GDM1 (cell line): ENCODE measurements around the gene TMEM54.

Experiments
- DNase-seq: peaks from one replicate; lab custom pipeline; 2025; lab: John Stamatoyannopoulos, UW

The TMEM54 gene, protein sequence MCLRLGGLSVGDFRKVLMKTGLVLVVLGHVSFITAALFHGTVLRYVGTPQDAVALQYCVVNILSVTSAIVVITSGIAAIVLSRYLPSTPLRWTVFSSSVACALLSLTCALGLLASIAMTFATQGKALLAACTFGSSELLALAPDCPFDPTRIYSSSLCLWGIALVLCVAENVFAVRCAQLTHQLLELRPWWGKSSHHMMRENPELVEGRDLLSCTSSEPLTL

DNA sequence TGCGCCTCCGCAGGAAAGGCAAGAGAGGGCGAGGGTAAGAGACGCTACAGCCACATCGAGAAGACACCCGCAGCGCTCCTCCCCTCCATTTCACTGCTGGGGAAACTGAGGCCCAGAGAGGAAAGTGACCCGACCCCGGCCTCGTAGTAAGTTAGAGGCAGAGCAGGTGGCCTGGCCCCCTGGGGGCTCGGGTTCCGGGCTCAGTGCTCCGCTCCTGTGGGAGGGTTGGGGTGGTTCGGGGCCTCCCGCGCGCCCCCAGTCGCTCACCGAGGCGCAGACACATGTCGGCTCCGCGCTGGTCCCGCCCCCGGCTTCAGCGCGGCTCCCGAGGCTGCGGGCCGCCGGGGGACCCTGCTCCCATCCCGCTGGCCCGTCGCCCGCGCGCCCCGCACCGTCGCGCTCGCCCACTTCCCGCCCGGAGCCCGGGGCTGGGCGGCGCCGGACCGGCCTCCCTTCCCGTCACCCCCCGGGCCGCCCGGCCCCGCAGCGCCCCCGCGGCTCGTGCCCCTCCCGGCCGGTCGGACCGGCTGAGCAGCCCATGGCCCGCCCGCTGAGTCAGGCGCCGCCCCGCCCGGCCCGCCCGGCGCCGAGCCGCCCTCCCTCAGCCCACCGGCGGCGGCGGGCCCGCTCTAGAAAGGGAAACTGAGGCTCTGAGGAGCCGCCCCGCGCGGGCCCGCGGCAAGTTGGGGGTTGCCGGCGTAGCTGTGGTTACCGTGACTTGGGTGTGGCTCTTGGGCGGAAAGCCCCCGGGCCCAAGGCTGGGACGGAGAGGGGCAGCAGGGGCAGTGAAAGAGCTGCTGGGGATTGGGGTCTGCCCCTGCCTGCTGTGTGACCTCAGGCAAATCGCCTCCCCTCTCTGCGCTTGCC is at the start of gene TMEM54:
TMEM54 (minus strand) TSS at position 434 of the 867 bp plus-strand sequence; CDS start at position 283, 151 bp downstream.
- no peak for DNase-seq

DNA sequence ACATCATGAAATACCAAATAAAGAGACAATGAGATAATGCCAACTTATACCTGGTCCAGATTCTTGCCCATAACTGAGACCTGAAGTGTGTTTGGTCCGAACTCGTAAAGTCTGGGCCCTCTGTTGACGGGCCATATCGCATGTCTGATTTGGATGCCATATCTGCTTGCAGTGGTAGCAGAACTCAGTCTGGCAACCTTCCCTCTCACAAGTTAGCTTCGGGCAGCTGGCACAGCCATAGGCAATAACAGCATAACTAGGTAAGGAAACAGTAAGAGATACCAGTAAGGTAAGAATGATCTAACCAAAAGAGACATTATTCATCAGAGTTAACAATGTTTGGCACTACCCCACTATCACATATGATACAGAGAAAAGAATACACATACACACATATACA is 48.3 kb upstream of the TMEM54 start:
- DNase-seq, result no peak

DNA sequence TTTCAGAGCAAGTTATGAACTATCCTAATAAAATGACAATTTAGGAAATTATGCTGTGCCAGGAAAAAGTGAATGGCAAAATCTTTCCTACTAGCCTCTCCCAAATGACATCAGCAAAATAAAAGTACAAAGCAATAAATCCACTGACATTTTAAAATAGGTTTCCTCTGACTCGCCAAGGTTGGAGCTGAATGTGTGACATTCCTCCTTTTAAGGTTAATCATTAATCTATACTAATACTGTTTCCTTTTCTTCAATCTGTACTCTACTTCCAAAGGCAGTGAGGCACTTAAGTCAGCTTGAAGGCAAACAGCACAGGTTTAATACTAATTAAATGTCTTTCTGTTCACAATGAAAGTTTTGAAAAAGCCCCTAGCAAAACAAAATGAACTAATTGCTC is 47.7 kb upstream of the TMEM54 start:
- DNase-seq, result no peak

DNA sequence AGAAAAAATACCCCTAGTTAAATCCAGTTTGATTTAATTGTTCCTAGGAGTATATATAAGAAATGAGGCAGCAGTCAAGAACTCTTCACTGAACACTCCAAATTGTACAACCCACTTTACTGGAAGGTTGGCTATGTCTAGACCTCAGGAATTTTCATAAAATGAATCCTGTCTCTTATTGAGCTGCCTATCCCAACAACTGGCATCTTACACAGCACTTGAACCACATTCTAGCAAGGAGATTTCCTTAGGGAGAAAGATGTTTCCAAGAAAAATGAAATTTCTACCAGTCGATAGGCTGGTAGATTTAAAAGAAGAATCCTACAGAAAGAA is 47.2 kb upstream of the TMEM54 start:
- no peak for DNase-seq

DNA sequence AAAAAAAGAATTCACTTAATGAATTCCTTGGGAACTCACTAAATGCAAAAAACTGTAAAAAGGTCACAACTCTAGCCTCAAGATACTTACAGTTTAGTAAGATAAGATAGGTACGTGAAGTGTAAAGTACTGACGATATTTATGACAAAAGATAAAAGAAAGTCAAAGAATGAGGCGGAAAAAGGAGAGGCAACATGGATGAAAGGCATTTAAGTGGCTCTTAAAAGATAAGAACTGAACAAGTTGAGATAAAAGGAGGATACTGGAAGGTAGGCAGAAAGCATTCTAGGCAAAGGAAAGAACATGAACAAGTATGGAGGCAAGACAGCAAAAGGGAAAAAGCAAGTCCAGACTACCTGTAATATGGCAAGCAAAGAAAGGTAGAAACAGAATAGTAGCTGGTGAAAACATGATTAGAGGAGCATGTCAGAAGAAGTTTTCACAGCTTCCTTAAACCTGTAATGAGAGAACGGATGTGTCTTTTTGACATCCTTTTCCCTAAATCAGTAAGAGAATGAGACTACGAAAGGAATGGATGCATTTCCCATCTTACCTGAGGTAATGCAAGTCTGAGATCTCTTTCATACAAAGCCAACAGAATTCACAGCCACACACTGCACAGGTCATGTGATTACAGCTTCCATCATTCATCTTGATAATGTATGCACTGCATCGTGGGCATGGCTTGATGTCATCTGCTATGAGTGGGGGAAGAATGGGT is 46.6 kb upstream of the TMEM54 start:
- no peak for DNase-seq

DNA sequence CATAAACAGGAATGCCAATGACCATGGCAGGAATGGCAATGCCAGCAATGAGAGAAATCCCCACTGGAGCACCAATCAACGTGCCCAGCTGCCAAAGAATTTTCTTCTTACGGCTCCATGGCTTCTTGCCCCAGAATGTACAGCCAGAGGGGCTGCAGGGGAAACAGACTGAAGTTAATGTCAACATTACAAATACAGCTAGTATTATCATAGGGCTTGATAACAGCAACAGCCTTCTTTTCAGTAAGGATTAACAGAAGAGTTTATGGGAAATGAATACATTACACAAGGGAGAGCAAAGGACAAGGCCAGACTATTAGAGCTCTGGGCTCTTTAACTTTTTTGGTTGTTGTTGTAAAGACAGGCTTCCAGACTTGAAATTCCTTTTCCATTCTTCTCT is 45.2 kb upstream of the TMEM54 start:
- DNase-seq, result no peak

DNA sequence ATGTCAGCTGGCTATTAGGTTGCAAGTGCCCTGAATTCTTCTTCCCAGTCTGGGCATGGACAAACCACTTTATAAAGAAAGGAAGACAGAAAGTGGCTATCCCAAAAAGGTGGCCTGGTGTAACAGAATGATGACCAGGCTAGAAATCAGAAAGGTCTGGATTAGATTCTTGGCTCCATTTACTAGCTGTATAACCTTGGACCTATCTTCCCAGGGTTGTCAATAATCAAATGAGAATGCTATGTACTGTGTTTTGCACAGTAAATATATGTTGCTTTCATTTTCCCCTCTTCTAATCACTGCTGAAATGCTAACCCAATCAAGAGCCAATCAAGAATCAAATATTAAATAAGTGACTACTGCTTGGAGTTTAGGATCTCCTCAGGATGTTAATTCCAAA is 43.0 kb upstream of the TMEM54 start:
- DNase-seq, result no peak

DNA sequence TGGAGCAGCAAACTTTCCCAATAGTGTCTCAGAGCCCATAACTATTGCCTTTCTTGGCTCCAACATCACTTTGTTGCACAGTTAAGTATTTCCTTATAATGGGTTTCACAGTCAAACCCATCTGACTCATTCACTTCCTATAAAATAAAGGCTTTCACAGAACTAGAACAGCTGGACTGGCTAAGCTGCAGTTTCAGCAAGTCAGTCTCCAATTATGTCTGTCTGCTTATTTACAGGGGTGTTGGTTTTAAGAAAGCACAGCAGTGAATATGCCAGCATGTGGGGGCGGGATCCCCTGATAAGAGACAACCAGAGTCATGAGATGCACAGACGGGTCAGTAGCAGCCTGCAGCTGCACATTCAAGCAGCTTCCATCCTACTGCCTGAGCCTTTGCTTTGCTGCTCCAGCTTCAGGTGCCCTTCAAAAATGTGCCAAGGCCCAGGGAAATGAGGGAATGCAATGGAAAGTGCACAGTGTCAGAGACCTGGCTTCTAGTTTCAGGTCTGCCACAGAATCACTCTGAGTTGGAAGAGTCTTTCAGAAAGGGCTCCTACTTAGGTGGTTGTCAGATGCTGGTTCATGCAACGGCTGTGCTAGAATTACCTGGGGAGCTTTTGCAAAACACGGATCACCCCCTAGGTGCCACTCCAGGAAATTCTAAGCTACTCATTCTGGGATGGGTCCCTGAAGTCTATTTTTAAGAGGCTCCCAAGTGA is 38.6 kb upstream of the TMEM54 start:
- no peak for DNase-seq

DNA sequence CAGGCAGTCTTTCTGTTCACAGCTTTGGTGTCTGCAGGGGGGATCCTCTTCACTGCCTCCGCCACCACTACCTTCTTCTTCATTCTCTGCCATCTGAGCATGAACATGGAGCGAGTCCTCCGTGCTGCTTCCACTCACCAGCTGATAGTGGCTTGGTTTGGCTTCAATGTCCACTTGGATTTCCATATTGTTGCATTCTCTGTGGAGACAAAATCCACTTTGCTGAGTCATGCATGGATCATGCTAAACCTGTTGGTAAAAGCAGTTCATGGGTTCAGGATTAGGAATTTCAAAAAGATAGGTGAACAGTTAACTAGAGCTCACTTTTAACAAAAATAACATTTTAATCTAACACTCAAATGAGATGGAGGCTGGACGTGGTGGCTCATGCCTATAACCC is 35.9 kb upstream of the TMEM54 start:
- no peak for DNase-seq

DNA sequence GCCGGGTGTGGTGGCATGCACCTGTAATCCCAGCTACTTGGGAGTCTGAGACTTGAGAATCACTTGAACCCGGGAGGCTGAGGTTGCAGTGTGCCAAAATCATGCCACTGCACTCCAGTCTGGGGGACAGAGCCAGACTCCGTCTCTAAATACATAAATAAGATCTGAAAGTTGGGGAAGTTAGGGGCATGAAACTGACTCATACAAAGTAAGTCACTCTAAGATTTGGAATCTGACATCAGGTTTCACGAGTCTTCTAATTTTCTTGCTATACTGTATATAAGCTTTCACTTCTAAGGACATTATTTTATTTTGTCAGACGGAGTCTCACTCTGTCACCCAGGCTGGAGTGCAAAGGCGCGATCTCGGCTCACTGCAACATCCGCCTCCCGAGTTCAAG is 33.3 kb upstream of the TMEM54 start:
- DNase-seq, result no peak

DNA sequence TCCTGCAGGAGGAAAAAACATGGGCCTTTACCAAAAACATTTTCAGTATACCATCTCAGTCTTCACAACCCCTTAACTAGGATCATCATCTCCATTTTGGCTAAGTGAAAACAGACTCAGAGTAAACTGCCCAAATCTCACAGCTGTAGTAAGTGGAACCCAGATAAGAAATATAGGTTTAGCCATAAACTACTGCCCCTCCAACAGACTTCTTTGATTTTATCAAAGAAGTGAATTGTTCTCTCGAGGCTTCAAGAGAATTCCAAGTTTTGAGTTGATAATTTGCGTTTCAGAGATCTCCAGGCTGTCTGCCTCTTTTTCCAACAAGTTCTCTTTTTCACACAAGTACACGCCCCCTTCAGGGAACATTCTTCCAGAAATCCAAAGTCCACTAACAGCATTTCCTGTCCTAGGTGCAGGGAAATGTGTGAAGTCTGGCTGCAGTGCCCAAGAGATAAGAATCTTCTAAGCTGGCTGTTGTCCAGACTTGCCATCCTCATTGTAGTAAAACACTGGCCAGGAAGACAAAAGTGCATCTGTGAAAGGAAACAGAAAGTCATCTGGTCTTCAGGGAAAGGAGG is 32.6 kb upstream of the TMEM54 start:
- no peak for DNase-seq

DNA sequence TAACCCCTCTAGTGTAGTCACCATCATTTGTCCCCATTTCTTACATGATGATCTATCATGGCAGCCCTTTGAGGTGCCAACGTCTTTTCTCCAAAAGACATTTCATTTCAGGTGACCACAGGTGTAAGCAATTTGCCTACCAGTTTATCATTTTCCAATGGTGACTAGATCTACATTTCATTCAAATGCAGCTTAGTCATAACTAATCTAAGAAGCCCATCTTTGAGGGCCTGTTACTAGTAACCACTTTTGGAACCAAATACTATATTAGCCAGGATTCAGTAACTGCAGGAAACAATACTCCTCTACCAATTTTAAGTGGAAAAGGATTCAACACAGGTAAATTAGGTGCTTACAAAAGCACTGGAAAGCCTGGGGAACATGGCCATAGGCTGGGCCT is 30.6 kb upstream of the TMEM54 start:
- no peak for DNase-seq

DNA sequence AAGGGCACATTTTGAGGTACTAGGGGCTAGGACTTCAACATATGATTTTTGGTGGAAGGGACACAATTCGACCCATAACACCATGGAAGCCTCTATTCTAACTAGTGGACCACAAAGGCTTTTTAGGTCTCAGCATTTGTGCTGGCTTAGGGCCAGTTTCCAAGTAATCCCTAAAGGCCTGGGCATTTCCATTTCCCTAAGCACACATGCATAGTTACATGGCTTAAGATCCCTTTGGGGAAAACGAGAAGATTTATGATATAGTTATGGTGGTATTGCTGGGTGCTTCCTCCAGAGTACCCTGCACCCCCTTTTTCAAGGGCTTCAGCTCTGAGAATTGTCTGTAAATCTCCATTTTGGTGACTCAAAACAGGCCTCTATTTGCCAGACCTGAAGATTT is 28.2 kb upstream of the TMEM54 start:
- DNase-seq, result no peak

DNA sequence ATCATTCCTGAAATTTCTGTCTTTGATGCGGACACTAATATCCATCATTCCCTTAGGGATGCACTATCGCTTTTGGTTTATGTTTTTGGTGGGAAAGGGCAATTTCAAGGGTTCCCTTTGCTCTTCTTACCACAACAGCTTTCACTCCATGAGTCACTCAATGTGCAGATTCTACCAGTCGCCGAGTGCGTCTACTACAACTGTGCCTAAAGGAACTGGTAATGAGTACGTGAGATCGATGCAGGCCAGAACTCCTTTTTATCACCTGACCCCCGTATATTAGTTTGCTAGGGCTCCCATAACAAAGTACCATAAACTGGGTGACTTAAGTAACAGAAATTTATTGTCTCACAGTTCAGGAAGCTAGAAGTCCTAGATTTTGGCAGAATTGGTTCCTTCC is 27.5 kb upstream of the TMEM54 start:
- no peak for DNase-seq

DNA sequence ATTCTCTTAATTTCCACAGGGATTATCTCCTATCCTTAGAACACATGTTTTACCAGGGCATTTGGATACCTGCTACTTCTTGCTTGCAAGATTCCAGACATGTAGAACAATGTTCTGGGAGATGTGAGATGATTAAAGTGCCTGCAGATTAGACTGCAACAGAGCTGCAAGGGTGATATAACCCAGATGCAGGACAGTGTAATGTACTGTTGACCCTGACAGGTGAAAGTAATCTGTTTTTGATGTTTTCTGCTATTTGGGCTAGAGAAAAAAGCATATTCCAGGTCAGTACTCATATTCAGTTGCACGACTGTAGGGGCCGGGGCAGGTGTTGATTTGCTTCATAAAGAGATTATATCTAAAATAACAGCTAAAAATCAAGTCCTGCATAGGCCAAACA is 27.1 kb upstream of the TMEM54 start:
- no peak for DNase-seq

DNA sequence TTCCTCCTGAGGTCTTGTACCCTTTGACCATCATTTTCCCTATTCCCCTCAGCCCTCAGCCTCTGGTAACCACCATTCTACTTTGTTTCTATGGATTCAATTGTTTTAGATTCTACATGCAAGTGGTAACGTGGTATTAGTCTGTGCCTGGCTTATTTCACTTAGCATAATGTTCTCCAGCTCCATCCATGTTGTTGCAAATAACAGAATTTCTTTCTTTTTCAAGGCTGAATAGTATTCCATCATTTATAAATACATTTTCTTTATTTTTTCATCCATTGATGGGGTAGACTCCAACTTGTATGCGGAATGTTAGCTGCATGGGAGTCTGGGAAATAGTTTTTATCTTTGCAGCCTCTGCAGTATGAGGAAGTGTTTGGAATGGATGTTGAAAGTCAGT is 26.3 kb upstream of the TMEM54 start:
- DNase-seq, result no peak

DNA sequence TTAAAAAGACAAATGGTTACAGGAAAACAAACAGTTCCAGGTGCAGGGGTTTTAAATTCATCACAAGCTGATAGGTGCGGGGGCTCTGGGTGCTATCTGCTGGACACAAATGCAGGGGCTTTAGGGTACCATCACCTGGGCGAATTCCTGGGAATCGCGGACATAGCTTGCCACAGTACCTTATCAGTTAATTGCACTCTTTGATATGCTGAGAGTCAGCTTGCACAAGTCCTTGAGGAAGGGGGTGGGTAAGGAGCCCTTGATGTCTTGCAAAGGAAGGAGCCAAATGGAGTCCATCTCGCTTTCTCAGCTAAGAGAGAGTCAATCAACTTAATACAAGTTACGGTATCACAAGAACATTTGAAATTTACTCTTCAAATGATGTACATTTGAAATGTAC is 25.4 kb upstream of the TMEM54 start:
- no peak for DNase-seq

DNA sequence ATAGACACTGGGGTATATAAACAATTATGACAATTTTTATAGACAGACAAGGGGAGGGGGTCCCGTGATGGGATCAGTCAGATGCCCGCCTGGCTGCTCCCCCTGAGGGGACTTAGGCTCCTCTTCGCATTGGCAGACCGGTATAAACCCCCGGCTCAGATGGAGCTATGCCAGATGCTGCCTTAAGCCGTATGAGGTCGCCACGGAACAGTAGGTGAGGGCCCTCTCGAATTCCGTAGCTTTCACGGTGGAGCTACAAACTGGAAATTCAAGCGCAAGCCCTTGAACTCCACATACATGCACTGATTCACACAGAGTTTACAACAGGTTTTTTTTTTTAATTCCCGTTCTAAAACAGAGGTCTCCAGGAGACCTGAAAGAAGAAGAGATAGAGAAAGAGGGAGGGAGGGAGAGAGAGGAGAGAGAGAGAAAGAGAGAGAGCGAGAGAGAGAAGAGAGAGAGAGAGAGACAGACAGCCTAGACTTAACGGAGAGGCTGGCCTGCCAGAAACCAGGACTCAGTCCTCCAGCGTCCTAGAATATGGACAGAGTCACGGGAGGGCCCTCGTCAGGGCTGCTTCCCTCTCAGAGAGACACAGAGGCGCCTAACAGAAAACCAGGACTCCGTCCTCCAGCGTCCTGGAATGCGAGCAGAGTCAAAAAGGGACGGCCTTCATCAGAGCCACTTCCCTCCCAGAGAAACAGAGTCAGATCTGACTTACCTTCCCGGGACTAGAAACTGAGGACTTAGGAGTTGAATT is 24.4 kb upstream of the TMEM54 start:
- no peak for DNase-seq

DNA sequence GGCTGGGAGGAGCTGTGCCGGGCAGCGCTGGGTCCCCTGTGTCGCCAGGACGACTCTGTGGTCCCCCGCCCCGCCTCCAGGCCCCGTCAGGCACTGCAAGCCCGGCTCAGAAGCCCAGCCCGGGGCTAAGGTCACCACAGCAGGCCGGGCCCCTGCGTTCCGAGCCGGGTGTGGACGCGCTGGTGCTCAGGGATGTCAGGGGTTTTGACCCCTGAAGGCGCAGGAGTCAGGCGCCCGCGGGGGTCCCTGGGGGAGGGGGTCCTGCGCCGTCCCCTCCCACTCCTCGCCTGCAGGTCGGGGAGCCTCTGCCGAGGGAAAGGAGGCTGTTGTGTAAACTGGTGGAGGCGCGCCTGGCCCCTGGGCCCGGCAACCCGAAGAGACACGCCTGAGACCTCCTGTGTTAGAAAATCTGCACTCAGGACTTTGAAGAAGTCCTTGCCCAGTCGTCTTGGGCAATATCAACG is 23.7 kb upstream of the TMEM54 start:
- DNase-seq, result no peak

DNA sequence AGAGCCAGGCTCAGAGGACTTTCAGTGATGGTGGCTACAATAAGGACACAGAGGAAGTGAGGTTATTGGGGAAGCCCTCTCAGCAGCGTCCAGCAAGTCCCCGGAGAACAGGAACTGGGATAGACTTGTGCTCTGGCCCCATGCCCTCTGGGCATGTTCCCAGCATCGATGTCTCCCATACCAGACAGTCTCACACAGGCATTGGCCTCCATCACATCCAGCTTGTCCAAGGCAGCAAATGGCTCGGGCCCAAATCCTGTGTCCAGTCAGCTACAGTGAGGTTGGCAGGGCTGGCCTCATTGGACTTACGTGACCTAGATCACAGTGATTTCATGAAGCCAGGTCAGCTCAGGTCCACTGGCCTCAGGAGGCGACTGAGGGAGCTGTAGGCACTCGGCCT is 19.6 kb upstream of the TMEM54 start:
- DNase-seq, result no peak
